Bronchial epithelial cell (primary cell): Measurements from ENCODE around the gene LRRC28. TPM values are rescaled to one million over a fixed set of nuclear protein-coding genes. Genes with fewer than 3 reads are reported as not detected.

Experiments used
- DNase-seq: peaks from one replicate; pipeline ENCODE4 v3.0.0-alpha.2; 2010; ENCODE audit warnings: low read depth
- FAIRE-seq: peaks from 2 replicates; lab custom pipeline; 2011; peaks lifted over from hg19 to GRCh38; lab: Jason Lieb, UNC
- H3K27me3 ChIP-seq: 2 replicates; pipeline ENCODE4 v1.5.1; 2011; ENCODE audit warnings: low read length; ENCODE audit not compliant: control insufficient read depth, insufficient read depth
- H3K36me3 ChIP-seq: 2 replicates; pipeline ENCODE4 v1.5.1; 2011; ENCODE audit warnings: low read length; ENCODE audit not compliant: control insufficient read depth, insufficient read depth
- H3K4me3 ChIP-seq: 2 replicates; pipeline ENCODE4 v1.5.1; 2011; ENCODE audit warnings: mild to moderate bottlenecking, low read depth, low read length, control low read depth
- total RNA-seq: library from RNA; depleted of rRNA; stranded (reverse); fragments of >200 nt; gene quantifications from 2 replicates; pipeline ENCODE4 v1.2.1, GENCODE V29; 2014
- TF ChIP-seq, protein P1 (sequence below): IDR thresholded peaks from 2 replicates; pipeline ENCODE4 v1.5.1; 2011; ENCODE audit warnings: mild to moderate bottlenecking, moderate library complexity, low read length, control low read depth, inconsistent platforms; ENCODE audit not compliant: insufficient read depth, severe bottlenecking

Gene LRRC28
- total RNA-seq, 1 donor from 2014 or later: 15.8 TPM

DNA sequence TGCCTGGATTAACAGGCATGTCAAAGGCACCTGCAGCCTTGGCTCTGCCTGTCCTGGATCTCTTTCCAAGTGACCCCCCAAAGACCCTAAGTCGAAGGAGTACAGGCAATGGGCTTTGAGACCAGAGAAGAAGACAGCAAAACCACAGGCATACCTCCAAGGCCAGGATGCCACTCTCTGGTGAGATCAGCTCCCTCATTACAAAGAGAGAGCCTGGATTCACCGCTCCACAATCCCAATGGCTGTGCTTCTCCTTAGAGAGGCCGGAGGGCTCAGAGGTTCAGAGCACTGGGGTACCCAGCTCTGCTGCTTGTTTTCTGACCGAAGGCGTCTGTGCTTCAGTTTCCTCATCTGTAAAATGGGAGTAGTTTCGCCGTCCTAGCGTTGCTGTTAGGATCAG lies 160.0 kb downstream of the LRRC28 start:
- no peak for FAIRE-seq
- Histone ChIP-seq H3K36me3 (no peaks in the 10 kb centered on the region), H3K27me3 (no peaks in the 10 kb centered on the region), H3K4me3 (no peak overlapping the region)
- TF ChIP-seq, protein P1, sequence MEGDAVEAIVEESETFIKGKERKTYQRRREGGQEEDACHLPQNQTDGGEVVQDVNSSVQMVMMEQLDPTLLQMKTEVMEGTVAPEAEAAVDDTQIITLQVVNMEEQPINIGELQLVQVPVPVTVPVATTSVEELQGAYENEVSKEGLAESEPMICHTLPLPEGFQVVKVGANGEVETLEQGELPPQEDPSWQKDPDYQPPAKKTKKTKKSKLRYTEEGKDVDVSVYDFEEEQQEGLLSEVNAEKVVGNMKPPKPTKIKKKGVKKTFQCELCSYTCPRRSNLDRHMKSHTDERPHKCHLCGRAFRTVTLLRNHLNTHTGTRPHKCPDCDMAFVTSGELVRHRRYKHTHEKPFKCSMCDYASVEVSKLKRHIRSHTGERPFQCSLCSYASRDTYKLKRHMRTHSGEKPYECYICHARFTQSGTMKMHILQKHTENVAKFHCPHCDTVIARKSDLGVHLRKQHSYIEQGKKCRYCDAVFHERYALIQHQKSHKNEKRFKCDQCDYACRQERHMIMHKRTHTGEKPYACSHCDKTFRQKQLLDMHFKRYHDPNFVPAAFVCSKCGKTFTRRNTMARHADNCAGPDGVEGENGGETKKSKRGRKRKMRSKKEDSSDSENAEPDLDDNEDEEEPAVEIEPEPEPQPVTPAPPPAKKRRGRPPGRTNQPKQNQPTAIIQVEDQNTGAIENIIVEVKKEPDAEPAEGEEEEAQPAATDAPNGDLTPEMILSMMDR: no peak
- no peak for DNase-seq

DNA sequence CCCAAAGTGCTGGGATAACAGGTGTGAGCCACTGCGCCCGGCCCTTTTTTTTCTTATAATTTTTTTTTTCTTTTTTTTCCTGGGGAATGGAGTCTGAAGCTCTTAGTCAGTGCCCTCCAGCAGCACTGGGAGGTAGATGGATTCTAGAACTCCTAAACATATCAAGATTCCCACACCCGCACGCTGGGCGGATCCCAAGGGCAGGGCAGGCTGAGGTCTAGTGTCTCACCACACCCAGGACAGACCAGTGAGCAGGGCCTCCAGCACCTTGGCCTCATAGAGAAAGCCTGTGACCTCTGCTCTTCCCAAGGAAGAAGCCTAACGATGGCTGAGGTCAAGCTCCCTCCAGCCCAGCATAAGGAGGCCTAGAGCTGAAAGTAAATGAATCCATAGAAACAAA lies 160.8 kb downstream of the LRRC28 start:
- DNase-seq (no peak), FAIRE-seq (no peak)
- no peaks in the 10 kb centered on the region for H3K27me3 ChIP-seq
- TF ChIP-seq, protein P1: no peak
- no peaks in the 10 kb centered on the region for H3K36me3 ChIP-seq
- H3K4me3 ChIP-seq: no peak overlapping the region

DNA sequence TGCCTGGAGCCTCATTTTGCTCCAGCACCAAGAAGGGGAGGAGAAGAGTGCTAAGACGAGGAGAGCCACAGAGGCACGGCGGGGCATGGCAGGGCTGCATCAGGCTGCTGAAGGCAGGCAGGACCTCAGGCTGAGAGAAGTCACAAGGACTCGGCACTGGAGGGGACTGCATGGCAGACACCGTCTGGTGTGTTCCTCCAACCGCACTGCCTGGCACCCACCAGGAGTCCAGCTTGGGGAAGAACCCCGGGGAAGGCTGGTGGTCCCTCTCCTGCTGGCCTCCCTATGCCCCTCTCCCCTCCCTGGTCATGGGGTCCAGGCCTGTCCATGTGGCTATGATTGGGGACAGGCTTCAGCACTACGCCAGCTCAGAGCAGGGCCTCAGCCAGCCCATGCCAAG lies 161.3 kb downstream of the LRRC28 start:
- Histone ChIP-seq H3K4me3 (no peak overlapping the region), H3K36me3 (no peaks in the 10 kb centered on the region), H3K27me3 (no peaks in the 10 kb centered on the region)
- TF ChIP-seq, protein P1: no peak
- no peak for DNase-seq
- FAIRE-seq: no peak

DNA sequence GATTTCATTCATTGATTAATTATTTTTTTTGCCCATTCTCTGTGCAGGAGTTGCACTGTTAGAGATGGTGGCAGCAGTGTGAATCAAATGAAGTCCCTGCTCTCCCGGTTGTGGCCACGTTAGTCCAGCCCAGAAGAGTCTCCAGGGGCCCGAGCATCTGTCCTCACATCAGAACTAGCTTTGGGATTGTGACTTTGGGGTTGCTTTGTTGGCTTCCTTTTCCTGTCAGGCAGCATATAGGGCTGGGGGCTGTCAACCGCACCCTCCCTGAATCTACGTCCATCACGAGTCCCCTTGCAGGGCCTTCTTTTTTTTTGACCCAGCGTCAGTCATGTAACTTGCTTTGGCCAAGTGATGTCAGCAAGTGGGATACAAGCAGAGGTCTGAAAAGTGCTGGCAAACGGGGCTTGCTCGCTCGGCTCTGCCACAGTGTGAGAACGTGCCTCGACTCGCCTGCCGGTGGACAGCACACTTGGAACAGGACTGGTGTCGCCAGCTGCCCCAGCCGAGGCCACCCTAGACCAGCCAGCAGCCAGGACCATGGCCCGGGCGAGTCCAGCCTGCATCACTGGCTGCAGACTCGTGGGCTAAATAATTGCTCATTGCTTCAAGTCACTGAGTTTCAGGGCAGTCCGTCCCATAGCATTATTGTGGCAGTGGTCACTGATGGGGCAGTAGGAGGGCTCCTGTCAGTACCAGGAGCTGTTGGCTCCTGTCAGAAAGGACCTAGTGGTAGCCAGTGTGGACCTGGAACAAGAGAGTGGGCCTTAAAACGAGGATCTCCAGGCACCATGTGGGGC lies 162.9 kb downstream of the LRRC28 start:
- TF ChIP-seq, protein P1: no peak
- DNase-seq (no peak), FAIRE-seq (no peak)
- H3K27me3 ChIP-seq: no peaks in the 10 kb centered on the region
- H3K36me3 ChIP-seq: no peaks in the 10 kb centered on the region
- no peak overlapping the region for H3K4me3 ChIP-seq

DNA sequence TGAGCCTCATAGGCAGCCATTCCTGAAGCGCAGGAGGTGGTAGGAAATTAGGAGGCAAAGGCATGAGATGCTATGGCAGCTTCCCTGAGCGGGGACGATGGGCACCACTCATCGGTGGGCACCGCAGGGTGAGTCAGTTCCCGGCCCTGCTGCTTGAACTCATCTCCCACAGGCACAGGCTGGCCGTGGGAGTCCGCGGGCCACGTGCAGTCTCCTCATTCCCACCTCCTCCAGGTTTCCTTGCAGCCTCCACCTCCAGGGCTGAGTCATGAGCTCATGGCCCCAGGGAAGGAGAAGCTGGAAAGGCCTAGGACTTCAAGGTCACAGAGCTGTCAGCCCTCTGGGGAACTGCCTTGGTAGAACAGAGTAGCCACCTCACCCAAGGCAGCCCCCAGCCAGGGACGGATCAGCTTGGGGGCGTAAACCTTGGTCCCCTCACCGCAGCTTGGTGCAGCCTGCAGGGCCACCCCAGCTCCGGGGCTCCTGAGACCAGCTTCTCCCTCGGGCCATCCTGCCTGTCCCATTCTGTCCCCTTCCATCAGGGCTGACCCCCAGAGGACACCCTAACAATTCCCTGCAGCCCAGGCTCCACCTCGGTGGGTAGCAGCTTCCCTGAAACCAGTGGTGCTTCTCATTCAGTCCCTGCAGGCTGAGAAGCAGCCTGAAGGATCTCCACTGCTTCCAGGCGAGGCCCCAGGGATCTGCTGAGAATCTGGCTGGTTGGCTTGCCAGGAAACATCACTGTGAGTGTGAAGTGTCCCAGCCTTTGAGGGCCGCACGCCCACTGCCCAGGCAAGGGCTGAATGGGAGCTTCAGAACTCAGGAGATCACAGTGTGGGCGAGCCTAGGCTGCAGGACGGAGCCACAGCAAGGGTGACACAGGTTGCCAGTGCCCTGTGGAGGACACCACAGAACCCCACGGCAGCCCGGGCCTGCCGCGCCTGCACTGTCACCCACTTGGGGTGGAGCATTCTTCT lies 163.8 kb downstream of the LRRC28 start:
- FAIRE-seq: no peak
- H3K4me3 ChIP-seq: no peak overlapping the region
- peak; percentile 44 for DNase-seq
- no peaks in the 10 kb centered on the region for H3K36me3 ChIP-seq
- TF ChIP-seq, protein P1: no peak
- H3K27me3 ChIP-seq: no peaks in the 10 kb centered on the region
